Transverse colon (tissue), 3 donors: ENCODE data around the gene GALNT12.

Experiments used
- CTCF ChIP-seq, 5 experiments: fragments of 200-600 bp in 3 of 5; fragments of 450-650 bp in 2 of 5; sonication (generic) in 3 of 5; IDR thresholded peaks; 1 replicate in 2 of 5; 2 replicates in 3 of 5; pipeline ENCODE4 v1.5.1; 2016 to 2017; ENCODE audit warnings: antibody characterized with exemption in 5 of 5, inconsistent platforms in 3 of 5, mild to moderate bottlenecking in 2 of 5, moderate library complexity in 1 of 5
- EP300 ChIP-seq: sonication (generic); formaldehyde crosslinking; IDR thresholded peaks from one replicate; pipeline ENCODE4 v1.6.1; 2017; ENCODE audit warnings: antibody characterized with exemption, low read depth

- TF ChIP-seq CTCF (IDR thresholded peaks at IDR 0.05): no peak
- no peak for TF ChIP-seq EP300
Measured at GRCh38 chr9:98892288-98892687, 84.8 kb downstream of the GALNT12 start.
